ENCODE data around the gene BRCC3.

DNA sequence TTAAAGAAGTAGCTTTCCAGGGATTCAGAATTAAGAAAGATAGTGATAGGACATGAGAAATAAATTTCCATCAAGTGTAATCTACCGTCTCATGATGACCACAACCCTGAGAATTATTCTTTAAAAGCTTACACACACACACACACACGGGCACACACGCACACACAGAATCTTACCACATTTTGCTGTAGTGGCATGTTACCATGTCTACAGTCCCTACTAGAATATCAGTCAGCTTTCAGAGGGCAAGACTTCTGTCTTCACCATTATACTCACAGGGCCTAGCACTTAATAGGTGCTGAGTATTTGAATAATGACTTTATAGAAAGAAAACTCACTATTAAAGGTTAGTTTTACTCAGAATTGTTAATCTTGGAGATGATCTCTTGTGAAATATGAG lies 15.8 kb upstream of the BRCC3 start:
- TF ChIP-seq POLR2A (IDR thresholded peaks at IDR 0.05): no peak
- TF ChIP-seq, protein P1, sequence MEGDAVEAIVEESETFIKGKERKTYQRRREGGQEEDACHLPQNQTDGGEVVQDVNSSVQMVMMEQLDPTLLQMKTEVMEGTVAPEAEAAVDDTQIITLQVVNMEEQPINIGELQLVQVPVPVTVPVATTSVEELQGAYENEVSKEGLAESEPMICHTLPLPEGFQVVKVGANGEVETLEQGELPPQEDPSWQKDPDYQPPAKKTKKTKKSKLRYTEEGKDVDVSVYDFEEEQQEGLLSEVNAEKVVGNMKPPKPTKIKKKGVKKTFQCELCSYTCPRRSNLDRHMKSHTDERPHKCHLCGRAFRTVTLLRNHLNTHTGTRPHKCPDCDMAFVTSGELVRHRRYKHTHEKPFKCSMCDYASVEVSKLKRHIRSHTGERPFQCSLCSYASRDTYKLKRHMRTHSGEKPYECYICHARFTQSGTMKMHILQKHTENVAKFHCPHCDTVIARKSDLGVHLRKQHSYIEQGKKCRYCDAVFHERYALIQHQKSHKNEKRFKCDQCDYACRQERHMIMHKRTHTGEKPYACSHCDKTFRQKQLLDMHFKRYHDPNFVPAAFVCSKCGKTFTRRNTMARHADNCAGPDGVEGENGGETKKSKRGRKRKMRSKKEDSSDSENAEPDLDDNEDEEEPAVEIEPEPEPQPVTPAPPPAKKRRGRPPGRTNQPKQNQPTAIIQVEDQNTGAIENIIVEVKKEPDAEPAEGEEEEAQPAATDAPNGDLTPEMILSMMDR (IDR thresholded peaks at IDR 0.05): no peak

All from testis (tissue), 2 donors.